Measurements from ENCODE around the gene CAMTA1. TPM values are rescaled to one million over a fixed set of nuclear protein-coding genes. Genes with fewer than 3 reads are reported as not detected.

The CAMTA1 gene
- total RNA-seq, 2 donors from 2014 or later: 100 to 102 TPM

DNA sequence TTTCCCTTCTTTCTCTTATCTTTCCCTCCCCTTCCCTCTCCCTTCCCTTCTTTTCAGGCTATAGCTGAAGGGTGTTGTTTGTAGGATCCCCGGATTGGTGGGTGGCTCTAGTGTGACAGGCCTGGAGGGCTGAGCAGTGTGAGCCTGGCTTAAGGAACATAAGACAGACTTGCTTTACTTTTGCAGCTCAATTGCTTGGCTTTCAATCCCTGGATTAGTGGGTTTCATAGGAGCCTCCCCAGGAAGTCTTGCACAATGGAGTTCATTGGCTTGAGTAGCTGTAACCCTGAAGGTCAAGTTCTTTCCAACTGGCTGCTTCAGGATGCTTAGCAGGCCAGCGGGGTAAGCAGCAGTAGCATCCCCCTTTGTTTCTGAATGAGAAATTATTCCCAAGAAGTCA, 126.7 kb downstream of the CAMTA1 start:
- H3K4me3 ChIP-seq: no peak overlapping the region
- DNase-seq (ENCODE audit: low spot score): no peak
- TF ChIP-seq, protein P1, sequence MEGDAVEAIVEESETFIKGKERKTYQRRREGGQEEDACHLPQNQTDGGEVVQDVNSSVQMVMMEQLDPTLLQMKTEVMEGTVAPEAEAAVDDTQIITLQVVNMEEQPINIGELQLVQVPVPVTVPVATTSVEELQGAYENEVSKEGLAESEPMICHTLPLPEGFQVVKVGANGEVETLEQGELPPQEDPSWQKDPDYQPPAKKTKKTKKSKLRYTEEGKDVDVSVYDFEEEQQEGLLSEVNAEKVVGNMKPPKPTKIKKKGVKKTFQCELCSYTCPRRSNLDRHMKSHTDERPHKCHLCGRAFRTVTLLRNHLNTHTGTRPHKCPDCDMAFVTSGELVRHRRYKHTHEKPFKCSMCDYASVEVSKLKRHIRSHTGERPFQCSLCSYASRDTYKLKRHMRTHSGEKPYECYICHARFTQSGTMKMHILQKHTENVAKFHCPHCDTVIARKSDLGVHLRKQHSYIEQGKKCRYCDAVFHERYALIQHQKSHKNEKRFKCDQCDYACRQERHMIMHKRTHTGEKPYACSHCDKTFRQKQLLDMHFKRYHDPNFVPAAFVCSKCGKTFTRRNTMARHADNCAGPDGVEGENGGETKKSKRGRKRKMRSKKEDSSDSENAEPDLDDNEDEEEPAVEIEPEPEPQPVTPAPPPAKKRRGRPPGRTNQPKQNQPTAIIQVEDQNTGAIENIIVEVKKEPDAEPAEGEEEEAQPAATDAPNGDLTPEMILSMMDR (IDR thresholded peaks at IDR 0.05): no peak
- no peak for TF ChIP-seq POLR2AphosphoS5 (IDR thresholded peaks at IDR 0.05)
- TF ChIP-seq POLR2A (IDR thresholded peaks at IDR 0.05): no peak
- no peaks in the 10 kb centered on the region for H3K36me3 ChIP-seq
- intact Hi-C loops (cut with DNase I): no loop called here
- 84% methylated on average over 2 of the region's 2 CpGs for WGBS
- no peaks in the 10 kb centered on the region for H3K27me3 ChIP-seq (replicated peaks; ENCODE audit: insufficient read depth)
- no peaks in the 10 kb centered on the region for H3K4me1 ChIP-seq (replicated peaks)
- no peaks in the 10 kb centered on the region for H3K9me3 ChIP-seq
- H3K27ac ChIP-seq: no peak overlapping the region

DNA sequence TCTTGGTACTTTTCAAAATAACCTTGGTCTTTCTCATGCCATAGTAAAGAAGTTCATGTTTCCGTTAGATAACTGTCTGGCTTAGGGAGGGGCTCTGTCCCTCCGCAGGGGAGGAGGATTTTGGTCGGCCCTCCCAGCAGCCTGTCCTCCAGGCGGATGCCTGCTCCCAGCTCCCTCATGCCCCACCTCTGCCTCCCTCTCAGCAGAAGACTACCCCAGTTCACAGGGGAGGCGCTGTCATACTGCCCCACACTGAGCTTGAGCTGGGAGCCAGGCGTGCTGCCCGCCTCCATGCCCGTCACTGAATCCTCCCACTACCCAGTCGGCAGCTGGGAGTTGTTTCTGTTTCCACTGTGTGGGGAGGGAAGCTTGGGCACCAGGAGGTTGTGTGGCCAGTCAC, 127.3 kb downstream of the CAMTA1 start:
- intact Hi-C loops (cut with DNase I): no loop called here
- Histone ChIP-seq H3K4me3 (no peak overlapping the region), H3K27me3 (replicated peaks; ENCODE audit: insufficient read depth) (no peaks in the 10 kb centered on the region), H3K9me3 (no peaks in the 10 kb centered on the region), H3K4me1 (replicated peaks) (no peaks in the 10 kb centered on the region), H3K27ac (no peak overlapping the region), H3K36me3 (no peaks in the 10 kb centered on the region)
- WGBS: 75% methylated on average over 9 of the region's 9 CpGs
- TF ChIP-seq POLR2AphosphoS5 (IDR thresholded peaks at IDR 0.05): no peak
- TF ChIP-seq, protein P1 (IDR thresholded peaks at IDR 0.05): no peak
- no peak for TF ChIP-seq POLR2A (IDR thresholded peaks at IDR 0.05)
- DNase-seq (ENCODE audit: low spot score): no peak

DNA sequence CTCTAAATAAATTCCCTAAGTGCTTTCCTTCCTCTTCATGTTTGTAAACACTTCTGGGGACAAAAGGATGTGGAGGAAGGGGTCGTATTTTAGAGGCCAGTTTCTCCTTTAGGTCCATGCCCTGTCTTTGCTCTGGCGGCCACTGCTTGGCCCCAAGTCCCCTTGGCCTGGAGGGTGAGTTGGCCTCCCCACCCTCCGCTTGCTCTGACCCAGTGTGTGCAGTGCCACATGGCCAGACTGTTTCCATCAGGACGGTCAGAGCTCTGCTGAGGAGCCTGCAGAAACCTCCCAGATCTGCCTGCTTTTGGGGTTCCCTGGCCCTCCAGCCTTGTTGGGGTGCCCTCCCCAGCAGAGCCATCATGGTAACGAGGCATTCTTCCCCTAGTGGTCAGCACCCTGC, 127.8 kb downstream of the CAMTA1 start:
- 87% methylated on average over 5 of the region's 5 CpGs for WGBS
- H3K27me3 ChIP-seq (replicated peaks; ENCODE audit: insufficient read depth): no peaks in the 10 kb centered on the region
- H3K27ac ChIP-seq: no peak overlapping the region
- H3K36me3 ChIP-seq: no peaks in the 10 kb centered on the region
- intact Hi-C loops (cut with DNase I): no loop called here
- H3K9me3 ChIP-seq: no peaks in the 10 kb centered on the region
- TF ChIP-seq POLR2AphosphoS5 (IDR thresholded peaks at IDR 0.05): no peak
- no peak for TF ChIP-seq POLR2A (IDR thresholded peaks at IDR 0.05)
- TF ChIP-seq, protein P1 (IDR thresholded peaks at IDR 0.05): no peak
- no peaks in the 10 kb centered on the region for H3K4me1 ChIP-seq (replicated peaks)
- H3K4me3 ChIP-seq: no peak overlapping the region
- no peak for DNase-seq (ENCODE audit: low spot score)

DNA sequence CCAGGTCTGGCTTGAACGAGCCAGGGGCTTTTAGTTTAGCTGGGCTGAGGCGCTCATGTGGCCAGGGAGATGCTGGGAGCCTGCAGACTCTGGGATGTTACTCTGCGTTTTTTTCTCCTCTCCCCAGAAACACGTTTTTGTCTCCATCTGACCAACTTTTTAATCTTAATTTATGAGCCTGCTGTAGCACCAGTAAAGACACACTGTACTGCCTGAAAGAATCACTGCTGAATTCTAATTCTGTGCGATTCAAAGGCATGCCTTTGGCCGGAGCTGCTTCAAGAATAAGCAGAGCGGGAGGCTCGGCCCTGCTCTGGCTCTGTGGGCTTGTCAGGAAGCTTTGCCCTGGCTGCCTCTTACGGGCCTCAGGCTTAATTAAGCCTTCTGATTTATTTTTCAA, 129.5 kb downstream of the CAMTA1 start:
- H3K27me3 ChIP-seq (replicated peaks; ENCODE audit: insufficient read depth): no peaks in the 10 kb centered on the region
- WGBS: 75% methylated on average over 9 of the region's 9 CpGs
- intact Hi-C loops (cut with DNase I): no loop called here
- H3K27ac ChIP-seq: no peak overlapping the region
- no peaks in the 10 kb centered on the region for H3K4me1 ChIP-seq (replicated peaks)
- TF ChIP-seq POLR2AphosphoS5 (IDR thresholded peaks at IDR 0.05) (no peak), POLR2A (IDR thresholded peaks at IDR 0.05) (no peak)
- TF ChIP-seq, protein P1 (IDR thresholded peaks at IDR 0.05): no peak
- no peak overlapping the region for H3K4me3 ChIP-seq
- no peak for DNase-seq (ENCODE audit: low spot score)
- H3K36me3 ChIP-seq: no peaks in the 10 kb centered on the region
- H3K9me3 ChIP-seq: no peaks in the 10 kb centered on the region

DNA sequence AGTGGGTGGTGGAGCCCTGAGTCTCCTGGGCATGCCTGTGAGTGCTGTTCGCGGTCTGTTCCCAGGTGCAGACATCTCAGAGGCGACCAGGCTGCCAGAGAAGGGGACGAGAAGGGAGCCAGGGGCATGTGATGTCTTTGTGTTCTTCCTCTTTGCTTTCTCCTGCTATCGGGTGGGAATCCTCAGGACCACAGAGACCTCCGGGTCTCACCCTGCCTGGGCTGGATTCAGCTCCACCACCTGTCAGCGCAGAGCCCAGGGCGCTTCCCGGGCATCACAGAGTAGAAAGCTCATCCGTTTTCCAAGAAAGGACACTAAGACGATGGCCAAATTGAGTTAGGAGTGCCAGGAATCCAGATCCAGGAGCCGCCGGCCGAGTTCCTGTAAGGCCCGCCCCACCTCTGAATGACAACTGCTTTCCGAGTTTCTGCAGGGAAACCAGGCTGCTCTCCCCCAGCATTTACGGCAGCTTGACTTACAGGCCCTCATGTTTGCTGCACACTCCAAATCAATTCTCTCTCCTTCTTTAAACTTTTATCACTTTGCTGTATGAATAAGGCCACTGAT, 130.8 kb downstream of the CAMTA1 start:
- intact Hi-C loops (cut with DNase I): no loop called here
- no peak overlapping the region for H3K4me3 ChIP-seq
- WGBS: 84% methylated on average over 17 of the region's 17 CpGs
- DNase-seq (ENCODE audit: low spot score): no peak
- H3K9me3 ChIP-seq: no peaks in the 10 kb centered on the region
- no peaks in the 10 kb centered on the region for H3K36me3 ChIP-seq
- no peaks in the 10 kb centered on the region for H3K4me1 ChIP-seq (replicated peaks)
- no peak overlapping the region for H3K27ac ChIP-seq
- H3K27me3 ChIP-seq (replicated peaks; ENCODE audit: insufficient read depth): no peaks in the 10 kb centered on the region
- TF ChIP-seq POLR2AphosphoS5 (IDR thresholded peaks at IDR 0.05) (no peak), POLR2A (IDR thresholded peaks at IDR 0.05) (no peak)

Data from prostate gland (tissue), 2 donors.